Measurements from ENCODE around the gene GHR. TPM values are rescaled to one million over a fixed set of nuclear protein-coding genes. Genes with fewer than 3 reads are reported as not detected.

Gene GHR
- total RNA-seq, 2 experiments from 2014 or later, result not detected

GRCh38 chr5:42545038-42545437 lies 121.8 kb downstream of the GHR start:
- CTCF ChIA-PET, result no interaction called here
- Mint-ChIP-seq H3K9me3 (ENCODE audit: low read depth) (no peaks in the 10 kb centered on the region), H3K27me3 (no peaks in the 10 kb centered on the region), H3K36me3 (no peaks in the 10 kb centered on the region), H3K27ac (no peak overlapping the region), H3K4me1 (no peaks in the 10 kb centered on the region), H3K4me3 (no peak overlapping the region)
- no peak for ATAC-seq
- DNase-seq, result no peak

GRCh38 chr5:42547141-42547540 lies 123.9 kb downstream of the GHR start:
- no peak overlapping the region for H3K4me3 Mint-ChIP-seq
- H3K4me1 Mint-ChIP-seq, result no peaks in the 10 kb centered on the region
- CTCF ChIA-PET, result no interaction called here
- H3K36me3 Mint-ChIP-seq, result no peaks in the 10 kb centered on the region
- DNase-seq (no peak), ATAC-seq (no peak)
- H3K27ac Mint-ChIP-seq, result no peak overlapping the region
- H3K9me3 Mint-ChIP-seq (ENCODE audit: low read depth), result no peaks in the 10 kb centered on the region
- H3K27me3 Mint-ChIP-seq, result peaks cover 3% of the 10 kb centered on the region

GRCh38 chr5:42547894-42548293 lies 124.7 kb downstream of the GHR start:
- Mint-ChIP-seq H3K9me3 (ENCODE audit: low read depth) (no peaks in the 10 kb centered on the region), H3K4me3 (no peak overlapping the region), H3K27me3 (peaks cover 3% of the 10 kb centered on the region), H3K4me1 (no peaks in the 10 kb centered on the region), H3K36me3 (no peaks in the 10 kb centered on the region), H3K27ac (no peak overlapping the region)
- DNase-seq (no peak), ATAC-seq (no peak)
- CTCF ChIA-PET, result no interaction called here

GRCh38 chr5:42552597-42552996 lies 129.4 kb downstream of the GHR start:
- H3K27ac Mint-ChIP-seq, result no peak overlapping the region
- H3K27me3 Mint-ChIP-seq, result peaks cover 3% of the 10 kb centered on the region
- H3K4me3 Mint-ChIP-seq, result no peak overlapping the region
- DNase-seq (no peak), ATAC-seq (no peak)
- CTCF ChIA-PET, result no interaction called here
- no peaks in the 10 kb centered on the region for H3K4me1 Mint-ChIP-seq
- H3K9me3 Mint-ChIP-seq (ENCODE audit: low read depth), result no peaks in the 10 kb centered on the region
- H3K36me3 Mint-ChIP-seq, result no peaks in the 10 kb centered on the region

GRCh38 chr5:42553461-42553860 lies 130.2 kb downstream of the GHR start:
- no peak overlapping the region for H3K4me3 Mint-ChIP-seq
- ATAC-seq (no peak), DNase-seq (no peak)
- CTCF ChIA-PET, result no interaction called here
- H3K4me1 Mint-ChIP-seq, result no peaks in the 10 kb centered on the region
- H3K36me3 Mint-ChIP-seq, result no peaks in the 10 kb centered on the region
- no peak overlapping the region for H3K27ac Mint-ChIP-seq
- peaks cover 3% of the 10 kb centered on the region for H3K27me3 Mint-ChIP-seq
- H3K9me3 Mint-ChIP-seq (ENCODE audit: low read depth), result no peaks in the 10 kb centered on the region

- Mint-ChIP-seq H3K27me3 (peaks cover 6% of the 10 kb centered on the region), H3K4me3 (no peak overlapping the region), H3K4me1 (no peaks in the 10 kb centered on the region), H3K36me3 (no peaks in the 10 kb centered on the region), H3K9me3 (ENCODE audit: low read depth) (no peaks in the 10 kb centered on the region), H3K27ac (no peak overlapping the region)
- CTCF ChIA-PET, result no interaction called here
- DNase-seq, result no peak
- no peak for ATAC-seq
Measured at GRCh38 chr5:42555010-42555409, 131.8 kb downstream of the GHR start.

- ATAC-seq, result no peak
- CTCF ChIA-PET, result no interaction called here
- Mint-ChIP-seq H3K4me3 (no peak overlapping the region), H3K27me3 (peaks cover 10% of the 10 kb centered on the region), H3K9me3 (ENCODE audit: low read depth) (no peaks in the 10 kb centered on the region), H3K36me3 (no peaks in the 10 kb centered on the region), H3K27ac (no peak overlapping the region), H3K4me1 (no peaks in the 10 kb centered on the region)
- no peak for DNase-seq
Measured at GRCh38 chr5:42555797-42556196, 132.6 kb downstream of the GHR start.

GRCh38 chr5:42557689-42558088 lies 134.4 kb downstream of the GHR start:
- Mint-ChIP-seq H3K4me1 (no peaks in the 10 kb centered on the region), H3K27me3 (peaks cover 15% of the 10 kb centered on the region), H3K9me3 (ENCODE audit: low read depth) (no peaks in the 10 kb centered on the region), H3K36me3 (no peaks in the 10 kb centered on the region), H3K27ac (no peak overlapping the region), H3K4me3 (no peak overlapping the region)
- ATAC-seq, result no peak
- CTCF ChIA-PET, result no interaction called here
- no peak for DNase-seq

- ATAC-seq (no peak), DNase-seq (no peak)
- Mint-ChIP-seq H3K4me1 (no peaks in the 10 kb centered on the region), H3K27me3 (peaks cover 26% of the 10 kb centered on the region), H3K4me3 (no peak overlapping the region), H3K9me3 (ENCODE audit: low read depth) (no peaks in the 10 kb centered on the region), H3K27ac (no peak overlapping the region), H3K36me3 (no peaks in the 10 kb centered on the region)
- CTCF ChIA-PET, result no interaction called here
Measured at GRCh38 chr5:42561656-42562055, 138.4 kb downstream of the GHR start.

GRCh38 chr5:42564689-42565356 lies 141.6 kb downstream of the GHR start:
- no peak overlapping the region for H3K27ac Mint-ChIP-seq
- no peaks in the 10 kb centered on the region for H3K4me1 Mint-ChIP-seq
- no peak for ATAC-seq
- no peak for DNase-seq
- H3K27me3 Mint-ChIP-seq, result peaks cover 26% of the 10 kb centered on the region
- no peaks in the 10 kb centered on the region for H3K36me3 Mint-ChIP-seq
- CTCF ChIA-PET, result no interaction called here
- no peak overlapping the region for H3K4me3 Mint-ChIP-seq
- no peaks in the 10 kb centered on the region for H3K9me3 Mint-ChIP-seq (ENCODE audit: low read depth)

- H3K27ac Mint-ChIP-seq, result no peak overlapping the region
- peaks cover 14% of the 10 kb centered on the region for H3K27me3 Mint-ChIP-seq
- CTCF ChIA-PET, result interaction anchor here (0.7 kb wide), 1 partner anchor 17 kb away, joined by 3 read pairs; no protein-coding TSS in a partner anchor
- DNase-seq (no peak), ATAC-seq (no peak)
- no peak overlapping the region for H3K4me3 Mint-ChIP-seq
- no peaks in the 10 kb centered on the region for H3K4me1 Mint-ChIP-seq
- no peaks in the 10 kb centered on the region for H3K36me3 Mint-ChIP-seq
- H3K9me3 Mint-ChIP-seq (ENCODE audit: low read depth), result no peaks in the 10 kb centered on the region
Measured at GRCh38 chr5:42566652-42567295, 143.5 kb downstream of the GHR start.

- no peak for DNase-seq
- H3K27ac Mint-ChIP-seq, result no peak overlapping the region
- H3K4me1 Mint-ChIP-seq, result no peaks in the 10 kb centered on the region
- H3K36me3 Mint-ChIP-seq, result no peaks in the 10 kb centered on the region
- no peak overlapping the region for H3K4me3 Mint-ChIP-seq
- H3K27me3 Mint-ChIP-seq, result peaks cover 19% of the 10 kb centered on the region
- no peak for ATAC-seq
- CTCF ChIA-PET, result no interaction called here
- no peaks in the 10 kb centered on the region for H3K9me3 Mint-ChIP-seq (ENCODE audit: low read depth)
Measured at GRCh38 chr5:42569325-42569724, 146.1 kb downstream of the GHR start.

- no peaks in the 10 kb centered on the region for H3K36me3 Mint-ChIP-seq
- ATAC-seq, result no peak
- CTCF ChIA-PET, result interaction anchor here (1.5 kb wide), 1 partner anchor 13 kb away, joined by 4 read pairs; no protein-coding TSS in a partner anchor
- no peaks in the 10 kb centered on the region for H3K9me3 Mint-ChIP-seq (ENCODE audit: low read depth)
- DNase-seq, result no peak
- no peaks in the 10 kb centered on the region for H3K4me1 Mint-ChIP-seq
- H3K27me3 Mint-ChIP-seq, result peaks cover 18% of the 10 kb centered on the region
- no peak overlapping the region for H3K4me3 Mint-ChIP-seq
- H3K27ac Mint-ChIP-seq, result no peak overlapping the region
Measured at GRCh38 chr5:42569953-42570548, 146.8 kb downstream of the GHR start.
